Measurements from ENCODE around the gene DUSP9.

- TF ChIP-seq REST (IDR thresholded peaks at IDR 0.05; ENCODE audit: low read depth) (no peak), CTCF (IDR thresholded peaks at IDR 0.05 in 2 of 3, conservative IDR thresholded peaks at IDR 0.05 in 1 of 3; ENCODE audit: borderline replicate concordance in 1 of 3, insufficient read depth in 1 of 3, low read depth in 2 of 3, low read length in 2 of 3) (no peak), ZNF274 (IDR thresholded peaks at IDR 0.05; ENCODE audit: low read depth, low read length) (no peak), POLR2A (IDR thresholded peaks at IDR 0.05; ENCODE audit: borderline replicate concordance, extremely low read depth, insufficient read depth, insufficient read length) (no peak), RAD21 (IDR thresholded peaks at IDR 0.05; ENCODE audit: low read depth) (no peak), POLR2AphosphoS5 (IDR thresholded peaks at IDR 0.05; ENCODE audit: low read depth, low read length) (no peak), SP1 (IDR thresholded peaks at IDR 0.05; ENCODE audit: low read depth) (no peak), JUND (IDR thresholded peaks at IDR 0.05) (no peak), TCF7L2 (IDR thresholded peaks at IDR 0.05; ENCODE audit: borderline replicate concordance, extremely low read depth, insufficient read depth, insufficient read length) (no peak)
Observed at GRCh38 chrX:153621949-153622598, 24.9 kb upstream of the DUSP9 start.

All from HCT116 (cell line).